Measurements from ENCODE around the gene TRAIP. TPM values are rescaled to one million over a fixed set of nuclear protein-coding genes. Genes with fewer than 3 reads are reported as not detected.
A peak's percentile ranks its signal among the peaks of the same experiment; 100 is the strongest.

The TRAIP gene
- total RNA-seq, 1 experiment from 2014 or later: 17.8 TPM

DNA sequence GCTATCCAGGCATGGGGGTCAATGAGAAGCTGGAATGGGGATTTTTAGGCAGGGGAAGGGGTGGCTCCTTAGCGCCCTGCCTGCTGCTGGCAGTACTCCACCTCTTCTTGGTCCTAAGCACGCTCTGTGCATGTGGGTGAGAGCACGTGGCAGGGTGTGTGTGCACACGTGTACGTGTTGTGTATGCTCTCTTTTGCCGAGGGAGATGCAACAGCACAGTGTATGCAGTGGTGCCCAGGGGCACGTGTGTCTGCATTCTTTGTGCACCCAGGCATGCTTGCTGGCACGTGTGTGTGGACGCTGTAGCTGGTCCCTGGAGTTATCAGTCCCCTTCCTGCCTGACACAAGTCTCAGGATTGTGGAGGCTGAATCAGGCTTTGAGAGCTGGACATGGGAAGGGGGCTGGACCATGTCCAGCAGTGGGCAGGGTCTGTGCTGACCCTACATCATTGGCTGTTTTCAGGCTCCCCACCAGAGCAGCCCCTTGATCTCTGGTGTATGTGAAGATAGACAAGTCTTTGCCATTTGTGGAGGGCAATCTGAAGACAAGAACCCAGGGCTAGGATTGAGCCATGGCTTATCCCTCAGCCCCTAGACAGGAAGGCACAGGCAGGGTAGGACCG, 15.3 kb upstream of the TRAIP start:
- intact Hi-C loops (cut with micrococcal nuclease; ENCODE audit: unreplicated experiment): no loop called here
- no peak for DNase-seq (ENCODE audit: low spot score)
- Histone ChIP-seq H3K27me3 (replicated peaks; ENCODE audit: insufficient read depth, low read depth, low read length, poor library complexity) (no peaks in the 10 kb centered on the region), H3K9me3 (ENCODE audit: low read depth, low read length, poor library complexity, severe bottlenecking) (no peaks in the 10 kb centered on the region), H3K27ac (ENCODE audit: low read depth, low read length, poor library complexity, severe bottlenecking) (no peak overlapping the region), H3K4me1 (ENCODE audit: insufficient read depth, low read length, poor library complexity, severe bottlenecking) (no peaks in the 10 kb centered on the region), H3K4me3 (ENCODE audit: low read depth, low read length, poor library complexity, severe bottlenecking) (no peak overlapping the region), H3K36me3 (ENCODE audit: insufficient read depth, low read length, poor library complexity, severe bottlenecking) (no peaks in the 10 kb centered on the region)
- ChIA-PET CTCF (no interaction called here), POLR2A (ENCODE audit: low non-redundant PET) (no interaction called here)
- TF ChIP-seq, protein P1, sequence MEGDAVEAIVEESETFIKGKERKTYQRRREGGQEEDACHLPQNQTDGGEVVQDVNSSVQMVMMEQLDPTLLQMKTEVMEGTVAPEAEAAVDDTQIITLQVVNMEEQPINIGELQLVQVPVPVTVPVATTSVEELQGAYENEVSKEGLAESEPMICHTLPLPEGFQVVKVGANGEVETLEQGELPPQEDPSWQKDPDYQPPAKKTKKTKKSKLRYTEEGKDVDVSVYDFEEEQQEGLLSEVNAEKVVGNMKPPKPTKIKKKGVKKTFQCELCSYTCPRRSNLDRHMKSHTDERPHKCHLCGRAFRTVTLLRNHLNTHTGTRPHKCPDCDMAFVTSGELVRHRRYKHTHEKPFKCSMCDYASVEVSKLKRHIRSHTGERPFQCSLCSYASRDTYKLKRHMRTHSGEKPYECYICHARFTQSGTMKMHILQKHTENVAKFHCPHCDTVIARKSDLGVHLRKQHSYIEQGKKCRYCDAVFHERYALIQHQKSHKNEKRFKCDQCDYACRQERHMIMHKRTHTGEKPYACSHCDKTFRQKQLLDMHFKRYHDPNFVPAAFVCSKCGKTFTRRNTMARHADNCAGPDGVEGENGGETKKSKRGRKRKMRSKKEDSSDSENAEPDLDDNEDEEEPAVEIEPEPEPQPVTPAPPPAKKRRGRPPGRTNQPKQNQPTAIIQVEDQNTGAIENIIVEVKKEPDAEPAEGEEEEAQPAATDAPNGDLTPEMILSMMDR (conservative IDR thresholded peaks at IDR 0.05; ENCODE audit: low read depth, low read length): no peak
- TF ChIP-seq EZH2 (IDR thresholded peaks at IDR 0.05; ENCODE audit: borderline replicate concordance, low read depth, low read length, poor library complexity, severe bottlenecking): no peak
- BruUV-seq (replicated peaks): no TSS peak

DNA sequence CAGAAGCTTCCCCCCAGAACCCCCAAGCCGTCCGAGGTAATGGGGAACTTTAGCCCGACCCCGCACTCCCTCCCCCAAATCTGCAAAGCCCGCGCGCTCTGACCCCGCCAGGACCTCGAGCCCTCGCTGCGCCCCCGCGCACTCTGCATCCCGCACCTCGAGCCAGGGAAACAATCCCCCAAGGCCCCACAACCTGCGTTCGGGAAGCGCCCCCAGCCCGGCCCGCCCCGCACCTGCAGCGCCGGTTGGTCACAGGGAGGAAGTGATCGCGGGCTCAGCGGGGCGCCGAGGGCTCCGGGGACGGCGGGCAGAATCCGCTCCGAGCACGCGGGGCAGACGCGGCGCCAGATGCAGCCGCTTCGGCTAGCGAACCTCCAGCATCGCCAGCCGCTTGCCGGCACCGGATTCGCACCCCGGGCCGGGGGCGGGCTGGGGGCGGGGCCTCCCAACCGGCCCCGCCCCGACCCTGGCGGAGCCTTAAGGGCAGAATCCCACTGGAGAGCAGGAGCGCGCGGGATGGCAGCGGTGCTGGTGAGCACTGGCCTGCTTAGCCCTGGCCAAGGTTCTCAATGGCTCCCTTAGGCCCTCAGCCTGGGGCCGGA, 13.3 kb upstream of the TRAIP start, which contains the start of gene CAMKV:
TSS of gene CAMKV (minus strand) at position 382 of the 602 bp plus-strand sequence. CDS start 7,518 bp downstream, outside the sequence.
- no TSS peak for BruUV-seq (replicated peaks)
- no peak for TF ChIP-seq EZH2 (IDR thresholded peaks at IDR 0.05; ENCODE audit: borderline replicate concordance, low read depth, low read length, poor library complexity, severe bottlenecking)
- TF ChIP-seq, protein P1 (conservative IDR thresholded peaks at IDR 0.05; ENCODE audit: low read depth, low read length): no peak
- CTCF ChIA-PET: interaction anchor here (0.6 kb wide), 1 partner anchor 701 kb away, joined by 9 read pairs; no protein-coding TSS in a partner anchor
- H3K27ac ChIP-seq (ENCODE audit: low read depth, low read length, poor library complexity, severe bottlenecking): no peak within 1 kb of the TSS
- intact Hi-C loops (cut with micrococcal nuclease; ENCODE audit: unreplicated experiment): no loop called here
- POLR2A ChIA-PET (ENCODE audit: low non-redundant PET): no interaction called here
- peak within 1 kb of the TSS; percentile 44 for H3K4me3 ChIP-seq (ENCODE audit: low read depth, low read length, poor library complexity, severe bottlenecking)
- no peaks in the 10 kb centered on the region for H3K36me3 ChIP-seq (ENCODE audit: insufficient read depth, low read length, poor library complexity, severe bottlenecking)
- DNase-seq (ENCODE audit: low spot score): peak; percentile 42
- no peaks in the 10 kb centered on the region for H3K4me1 ChIP-seq (ENCODE audit: insufficient read depth, low read length, poor library complexity, severe bottlenecking)
- H3K27me3 ChIP-seq (replicated peaks; ENCODE audit: insufficient read depth, low read depth, low read length, poor library complexity): no peaks in the 10 kb centered on the region
- no peaks in the 10 kb centered on the region for H3K9me3 ChIP-seq (ENCODE audit: low read depth, low read length, poor library complexity, severe bottlenecking)

DNA sequence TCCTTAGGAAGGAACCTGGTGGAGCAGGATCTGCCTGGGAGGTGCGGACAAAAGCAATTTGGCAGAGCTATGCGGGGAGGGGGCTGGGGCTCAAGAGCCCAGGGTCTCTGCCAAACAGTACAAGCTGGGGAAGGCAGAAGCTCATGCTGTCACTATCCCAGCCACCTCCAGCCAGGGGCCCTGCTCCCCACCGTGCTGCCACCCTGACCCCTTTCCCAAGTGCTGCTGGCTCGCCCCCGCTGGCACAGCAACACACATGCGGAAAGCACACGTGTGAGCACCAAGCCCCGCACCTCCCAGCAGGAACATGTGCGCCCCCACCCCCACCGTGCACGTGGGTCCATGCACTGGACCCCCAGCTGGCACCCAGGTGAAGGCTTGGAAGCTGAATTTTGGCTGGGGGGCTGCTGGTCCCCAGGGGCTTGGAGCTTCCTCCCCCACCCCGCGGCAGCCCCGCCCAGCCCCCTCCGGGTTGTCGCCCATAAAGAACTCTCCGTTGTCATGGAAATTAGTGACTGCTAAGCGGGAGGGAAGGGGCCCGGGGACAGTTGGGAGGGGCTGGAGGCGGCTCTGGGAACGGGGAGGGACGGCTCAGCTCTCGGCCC, 12.6 kb upstream of the TRAIP start:
- ChIA-PET CTCF (interaction anchor here (0.6 kb wide), 2 partner anchors 13 to 701 kb away, joined by 3 to 9 read pairs; no protein-coding TSS in a partner anchor), POLR2A (ENCODE audit: low non-redundant PET) (no interaction called here)
- no peak overlapping the region for H3K27ac ChIP-seq (ENCODE audit: low read depth, low read length, poor library complexity, severe bottlenecking)
- TF ChIP-seq EZH2 (IDR thresholded peaks at IDR 0.05; ENCODE audit: borderline replicate concordance, low read depth, low read length, poor library complexity, severe bottlenecking): no peak
- TF ChIP-seq, protein P1 (conservative IDR thresholded peaks at IDR 0.05; ENCODE audit: low read depth, low read length): no peak
- intact Hi-C loops (cut with micrococcal nuclease; ENCODE audit: unreplicated experiment): no loop called here
- DNase-seq (ENCODE audit: low spot score): peak; percentile 20
- no peaks in the 10 kb centered on the region for H3K36me3 ChIP-seq (ENCODE audit: insufficient read depth, low read length, poor library complexity, severe bottlenecking)
- peak overlapping the region; percentile 44 for H3K4me3 ChIP-seq (ENCODE audit: low read depth, low read length, poor library complexity, severe bottlenecking)
- BruUV-seq (replicated peaks): no TSS peak
- no peaks in the 10 kb centered on the region for H3K27me3 ChIP-seq (replicated peaks; ENCODE audit: insufficient read depth, low read depth, low read length, poor library complexity)
- H3K4me1 ChIP-seq (ENCODE audit: insufficient read depth, low read length, poor library complexity, severe bottlenecking): no peaks in the 10 kb centered on the region
- H3K9me3 ChIP-seq (ENCODE audit: low read depth, low read length, poor library complexity, severe bottlenecking): no peaks in the 10 kb centered on the region

All from A673 (cell line).